Neuronal stem cell (in vitro differentiated cells): ENCODE results near the gene RUNX1.

Experiments used
- DNase-seq: peaks from one replicate; pipeline ENCODE4 v3.0.0-alpha.2; 2013; ENCODE audit warnings: low spot score
- H2AFZ ChIP-seq: one replicate; pipeline ENCODE4 v1.6.1; 2013; ENCODE audit warnings: mild to moderate bottlenecking, low read length, inconsistent platforms
- H2AK5ac ChIP-seq: 2 replicates; pipeline ENCODE4 v1.6.1; 2013; ENCODE audit warnings: low read depth, mild to moderate bottlenecking, inconsistent platforms, low read length, moderate library complexity, mixed read lengths
- H2BK120ac ChIP-seq: 2 replicates; pipeline ENCODE4 v1.6.1; 2013; ENCODE audit warnings: low read depth, mild to moderate bottlenecking, inconsistent platforms, low read length, moderate library complexity, mixed read lengths
- H2BK12ac ChIP-seq: one replicate; pipeline ENCODE4 v1.6.1; 2013; ENCODE audit warnings: low read length, inconsistent platforms
- H2BK15ac ChIP-seq: 2 replicates; pipeline ENCODE4 v1.6.1; 2013; ENCODE audit warnings: mild to moderate bottlenecking, low read length, inconsistent platforms, mixed read lengths
- H2BK5ac ChIP-seq: one replicate; pipeline ENCODE4 v1.6.1; 2013; ENCODE audit warnings: inconsistent platforms, mild to moderate bottlenecking, low read length, moderate library complexity
- H3K14ac ChIP-seq: one replicate; pipeline ENCODE4 v1.6.1; 2013; ENCODE audit warnings: low read length, inconsistent platforms
- H3K18ac ChIP-seq: 2 replicates; pipeline ENCODE4 v1.6.1; 2013; ENCODE audit warnings: low read length, inconsistent platforms
- H3K23ac ChIP-seq: 2 replicates; pipeline ENCODE4 v1.6.1; 2013; ENCODE audit warnings: low read depth, mild to moderate bottlenecking, mixed read lengths, low read length, inconsistent platforms; ENCODE audit not compliant: poor library complexity
- H3K27ac ChIP-seq: replicated peaks from 3 replicates; pipeline ENCODE4 v1.5.1; 2013; ENCODE audit warnings: low read length, inconsistent platforms
- H3K27me3 ChIP-seq, 3 experiments: 2 replicates each; pipeline ENCODE4 v1.6.1; 2013; ENCODE audit warnings: low read length in 3 of 3, mild to moderate bottlenecking in 2 of 3, inconsistent platforms in 1 of 3, low read depth in 1 of 3, mixed read lengths in 1 of 3, moderate library complexity in 1 of 3; ENCODE audit not compliant: control insufficient read depth in 3 of 3, insufficient read depth in 3 of 3
- H3K36me3 ChIP-seq, 2 donors: replicated peaks in 1 of 2; 2 replicates each; pipeline ENCODE4 v1.6.1; 2013; ENCODE audit warnings: low read length in 2 of 2; ENCODE audit not compliant: control insufficient read depth in 2 of 2, insufficient read depth in 2 of 2
- H3K4ac ChIP-seq: 2 replicates; pipeline ENCODE4 v1.6.1; 2013; ENCODE audit warnings: inconsistent platforms, mild to moderate bottlenecking, low read length, moderate library complexity
- H3K4me1 ChIP-seq, 2 donors: 1 replicate in 1 of 2; 2 replicates in 1 of 2; pipeline ENCODE4 v1.6.1; 2013; ENCODE audit warnings: low read length in 2 of 2, low read depth in 1 of 2; ENCODE audit not compliant: control insufficient read depth in 2 of 2, insufficient read depth in 1 of 2
- H3K4me2 ChIP-seq: one replicate; pipeline ENCODE4 v1.6.1; 2013; ENCODE audit warnings: mild to moderate bottlenecking, low read length, inconsistent platforms; ENCODE audit not compliant: insufficient read depth, poor library complexity, severe bottlenecking
- H3K4me3 ChIP-seq, 2 donors: 2 replicates each; pipeline ENCODE4 v1.5.1; 2013; ENCODE audit warnings: low read length in 2 of 2, mild to moderate bottlenecking in 2 of 2, inconsistent platforms in 1 of 2, moderate library complexity in 1 of 2
- H3K79me1 ChIP-seq: one replicate; pipeline ENCODE4 v1.6.1; 2013; ENCODE audit warnings: low read depth, mild to moderate bottlenecking, inconsistent platforms, low read length, moderate library complexity
- H3K9ac ChIP-seq: one replicate; pipeline ENCODE4 v1.6.1; 2013; ENCODE audit warnings: mild to moderate bottlenecking, low read depth, low read length, inconsistent platforms; ENCODE audit not compliant: poor library complexity
- H3K9me3 ChIP-seq, 2 donors: replicated peaks in 1 of 2; 2 replicates each; pipeline versions ENCODE3 to v1.6.1; 2013; ENCODE audit warnings: low read length in 2 of 2, mild to moderate bottlenecking in 2 of 2, inconsistent platforms in 1 of 2, low read depth in 1 of 2, mixed read lengths in 1 of 2, moderate library complexity in 1 of 2; ENCODE audit not compliant: control insufficient read depth in 2 of 2, insufficient read depth in 1 of 2
- H4K8ac ChIP-seq: one replicate; pipeline ENCODE4 v1.6.1; 2013; ENCODE audit warnings: low read depth, mild to moderate bottlenecking, inconsistent platforms, low read length, moderate library complexity
- H4K91ac ChIP-seq: one replicate; pipeline ENCODE4 v1.6.1; 2013; ENCODE audit warnings: low read length, low read depth, mild to moderate bottlenecking, inconsistent platforms; ENCODE audit not compliant: poor library complexity
- WGBS, 2 donors: extraction: QIAGEN DNeasy Blood & Tissue Kit; methylation state at CpG; one replicate each; pipeline ENCODE4 v1.1.7; 2013; ENCODE audit warnings: missing lambda C conversion rate in 2 of 2, mixed read lengths in 1 of 2; ENCODE audit not compliant: insufficient read length in 2 of 2, insufficient replicate concordance in 1 of 2; ENCODE audit errors: extremely low coverage in 2 of 2; 5-methylcytosine and 5-hydroxymethylcytosine counted together

RUNX1 gene

DNA sequence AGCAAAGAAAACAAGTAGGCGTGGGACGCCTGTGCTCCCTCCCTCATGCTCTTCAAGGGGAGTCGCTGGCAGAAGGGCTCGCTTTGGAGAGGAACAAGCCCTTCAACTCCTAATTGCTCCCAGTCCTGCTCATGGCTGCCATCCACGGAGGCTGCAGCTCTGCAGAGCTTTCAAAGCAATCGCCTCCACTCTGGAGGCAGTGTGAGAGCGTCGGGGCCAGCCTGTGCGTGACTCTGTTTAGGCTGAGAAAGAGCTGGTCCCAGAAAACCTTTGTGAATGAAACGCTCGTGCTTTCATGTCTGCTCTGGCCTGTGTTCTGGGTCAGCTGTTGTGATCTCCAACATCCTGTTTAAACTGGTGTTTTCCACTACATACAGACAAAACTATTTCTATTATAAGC, 23.9 kb upstream of the RUNX1 start:
- H2BK15ac ChIP-seq, result no peak overlapping the region
- peak overlapping the region; percentile 52 for H3K18ac ChIP-seq
- no CpG with 5 or more reads among the region's 11 CpGs for WGBS, 2 donors
- H2AFZ ChIP-seq, result no peak overlapping the region
- H3K9ac ChIP-seq, result no peak overlapping the region
- no peak overlapping the region for H4K8ac ChIP-seq
- no peaks in the 10 kb centered on the region for H3K4me1 ChIP-seq
- H3K23ac ChIP-seq, result no peak overlapping the region
- H2BK120ac ChIP-seq, result no peak overlapping the region
- no peaks in the 10 kb centered on the region for H3K27me3 ChIP-seq
- H3K4ac ChIP-seq, result no peak overlapping the region
- H3K4me3 ChIP-seq, result no peak overlapping the region
- H3K36me3 ChIP-seq, result no peaks in the 10 kb centered on the region
- no peak overlapping the region for H2BK12ac ChIP-seq
- no peak overlapping the region for H4K91ac ChIP-seq
- no peak overlapping the region for H2AK5ac ChIP-seq
- DNase-seq, result no peak
- no peak overlapping the region for H3K14ac ChIP-seq
- H3K9me3 ChIP-seq, result no peaks in the 10 kb centered on the region
- no peak overlapping the region for H3K27ac ChIP-seq
- H3K4me2 ChIP-seq, result no peak overlapping the region
- H2BK5ac ChIP-seq, result no peak overlapping the region
- H3K79me1 ChIP-seq, result no peaks in the 10 kb centered on the region

DNA sequence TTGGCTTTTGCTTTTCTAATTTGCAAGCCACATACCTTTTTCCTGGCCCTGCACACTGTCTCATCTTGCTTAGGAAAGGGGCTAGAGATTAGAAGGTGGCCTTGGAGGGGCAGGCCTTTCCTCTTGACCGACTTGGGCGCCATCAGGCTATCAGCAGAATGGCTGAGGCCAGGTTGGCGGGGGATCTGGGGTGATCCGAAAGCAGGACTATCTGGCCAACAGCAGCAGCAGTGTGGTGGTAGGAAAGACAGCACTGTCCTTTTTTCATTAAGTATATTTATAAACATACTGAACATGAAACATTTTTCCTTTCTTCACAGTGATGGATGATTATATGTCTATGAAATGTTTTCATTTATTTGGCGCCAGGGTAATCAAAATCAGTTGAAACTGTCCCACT, 23.5 kb upstream of the RUNX1 start:
- H3K4me2 ChIP-seq, result no peak overlapping the region
- no peak overlapping the region for H3K14ac ChIP-seq
- H3K4me1 ChIP-seq, result no peaks in the 10 kb centered on the region
- H2BK12ac ChIP-seq, result no peak overlapping the region
- no peak overlapping the region for H2AK5ac ChIP-seq
- H3K9ac ChIP-seq, result no peak overlapping the region
- H2BK15ac ChIP-seq, result no peak overlapping the region
- H4K8ac ChIP-seq, result no peak overlapping the region
- H4K91ac ChIP-seq, result no peak overlapping the region
- no peak overlapping the region for H3K4ac ChIP-seq
- H3K4me3 ChIP-seq, result no peak overlapping the region
- no peaks in the 10 kb centered on the region for H3K27me3 ChIP-seq
- H3K79me1 ChIP-seq, result no peaks in the 10 kb centered on the region
- no peak overlapping the region for H3K23ac ChIP-seq
- H3K36me3 ChIP-seq, result no peaks in the 10 kb centered on the region
- H2AFZ ChIP-seq, result no peak overlapping the region
- no peak for DNase-seq
- H3K9me3 ChIP-seq, result no peaks in the 10 kb centered on the region
- no peak overlapping the region for H3K27ac ChIP-seq
- WGBS, 2 donors, result no CpG with 5 or more reads among the region's 5 CpGs
- H2BK120ac ChIP-seq, result no peak overlapping the region
- no peak overlapping the region for H2BK5ac ChIP-seq
- H3K18ac ChIP-seq, result no peak overlapping the region

DNA sequence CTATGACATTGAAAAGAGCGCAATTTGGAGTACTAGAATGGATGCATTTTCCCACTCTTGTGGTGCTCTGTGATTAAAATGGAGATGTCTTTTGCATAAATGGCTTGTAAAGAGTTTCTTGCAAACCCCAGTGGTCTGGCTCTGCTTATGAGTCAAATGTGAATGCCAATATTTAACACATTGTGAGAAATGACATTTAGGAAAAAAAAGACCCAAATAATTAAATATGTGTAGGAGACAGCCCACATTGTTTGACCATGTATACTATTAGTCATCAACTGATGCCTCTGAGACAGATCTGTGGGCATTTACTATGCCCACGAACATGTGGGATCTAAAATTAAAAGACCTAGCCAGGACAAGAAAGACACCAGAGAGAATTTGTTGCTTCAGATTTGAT, 22.2 kb upstream of the RUNX1 start:
- no peak overlapping the region for H3K14ac ChIP-seq
- H4K8ac ChIP-seq, result no peak overlapping the region
- no peak overlapping the region for H3K9ac ChIP-seq

DNA sequence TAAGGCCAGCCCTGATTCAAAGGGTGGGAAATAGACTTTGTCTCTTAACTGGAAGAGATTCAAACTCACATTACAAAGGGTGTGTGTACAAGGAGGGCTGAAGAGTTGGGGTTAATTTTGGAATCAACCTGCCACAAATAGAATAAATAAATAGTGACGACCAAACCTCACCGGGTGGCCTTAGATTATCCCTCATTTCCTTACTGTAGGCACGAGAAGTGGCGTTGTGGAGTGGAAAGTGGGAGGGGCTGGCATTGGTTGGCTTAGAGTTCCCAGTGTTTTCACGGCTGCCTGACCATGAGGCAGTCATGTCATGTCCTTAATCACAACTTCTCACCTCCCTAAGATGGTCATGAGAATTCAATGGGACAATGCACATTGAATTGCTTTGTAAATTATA, 21.3 kb upstream of the RUNX1 start:
- H3K23ac ChIP-seq, result no peak overlapping the region
- H3K79me1 ChIP-seq, result no peaks in the 10 kb centered on the region
- H2AFZ ChIP-seq, result no peak overlapping the region
- H3K14ac ChIP-seq, result no peak overlapping the region
- no peak overlapping the region for H3K9ac ChIP-seq
- no peak overlapping the region for H4K8ac ChIP-seq
- H2AK5ac ChIP-seq, result no peak overlapping the region
- no peaks in the 10 kb centered on the region for H3K27me3 ChIP-seq
- H2BK5ac ChIP-seq, result no peak overlapping the region
- no peak overlapping the region for H2BK12ac ChIP-seq
- H3K4me2 ChIP-seq, result no peak overlapping the region
- H4K91ac ChIP-seq, result no peak overlapping the region
- H3K4me1 ChIP-seq, result no peaks in the 10 kb centered on the region
- no peak for DNase-seq
- no CpG with 5 or more reads among the region's 5 CpGs for WGBS, 2 donors
- H3K9me3 ChIP-seq, result no peaks in the 10 kb centered on the region
- H3K36me3 ChIP-seq, result no peaks in the 10 kb centered on the region
- no peak overlapping the region for H3K27ac ChIP-seq
- no peak overlapping the region for H3K4me3 ChIP-seq
- H2BK120ac ChIP-seq, result no peak overlapping the region
- no peak overlapping the region for H3K18ac ChIP-seq
- H2BK15ac ChIP-seq, result no peak overlapping the region
- H3K4ac ChIP-seq, result no peak overlapping the region

More for the DNA sequence above, 22.2 kb upstream of the RUNX1 start:
- H3K79me1 ChIP-seq, result no peaks in the 10 kb centered on the region
- no peak overlapping the region for H3K23ac ChIP-seq
- H3K4me3 ChIP-seq, result no peak overlapping the region
- no peak overlapping the region for H2AFZ ChIP-seq
- no peaks in the 10 kb centered on the region for H3K36me3 ChIP-seq
- H2BK15ac ChIP-seq, result no peak overlapping the region
- no CpG with 5 or more reads among the region's 2 CpGs for WGBS, 2 donors
- H2BK5ac ChIP-seq, result no peak overlapping the region
- no peak overlapping the region for H4K91ac ChIP-seq
- no peaks in the 10 kb centered on the region for H3K4me1 ChIP-seq
- no peak overlapping the region for H2BK120ac ChIP-seq
- no peak overlapping the region for H2AK5ac ChIP-seq
- H3K27ac ChIP-seq, result no peak overlapping the region
- H3K4me2 ChIP-seq, result no peak overlapping the region
- no peaks in the 10 kb centered on the region for H3K9me3 ChIP-seq
- no peak overlapping the region for H2BK12ac ChIP-seq
- H3K18ac ChIP-seq, result no peak overlapping the region
- no peaks in the 10 kb centered on the region for H3K27me3 ChIP-seq
- no peak overlapping the region for H3K4ac ChIP-seq
- no peak for DNase-seq
